Upper lobe of left lung (tissue), 6 donors: Measurements from ENCODE around the gene PRDM16. TPM values are rescaled to one million over a fixed set of nuclear protein-coding genes. Genes with fewer than 3 reads are reported as not detected.

ENCODE experiments used
- ATAC-seq, 2 donors: fragments of 200-7000 bp; cut with Tn5 transposase; one replicate each; pipeline ENCODE4 v1.9.1; 2022; ENCODE audit warnings: mild to moderate bottlenecking in 2 of 2, moderate library complexity in 2 of 2; ENCODE audit not compliant: low FRiP score in 2 of 2
- DNase-seq, 2 donors: peaks; one replicate each; pipeline ENCODE4 v3.0.0-alpha.2; 2019 to 2020
- H3K27ac ChIP-seq, 4 donors: fragments of 200-600 bp; sonication (generic); one replicate each; pipeline ENCODE4 v1.5.1; 2016 to 2019
- H3K27me3 ChIP-seq, 4 donors: fragments of 200-600 bp; sonication (generic); one replicate each; pipeline ENCODE4 v1.5.1; 2017 to 2019
- H3K36me3 ChIP-seq, 4 donors: fragments of 200-600 bp; sonication (generic); one replicate each; pipeline ENCODE4 v1.5.1; 2016 to 2019
- H3K4me1 ChIP-seq, 4 donors: fragments of 200-600 bp; sonication (generic); one replicate each; pipeline ENCODE4 v1.5.1; 2018 to 2019
- H3K4me3 ChIP-seq, 4 donors: fragments of 200-600 bp; sonication (generic); one replicate each; pipeline ENCODE4 v1.5.1; 2017 to 2019; ENCODE audit warnings: mild to moderate bottlenecking in 2 of 4, moderate library complexity in 1 of 4
- H3K9me3 ChIP-seq, 4 donors: fragments of 200-600 bp; sonication (generic); one replicate each; pipeline ENCODE4 v1.5.1; 2018 to 2019
- EP300 ChIP-seq, 4 donors: sonication (generic); formaldehyde crosslinking; IDR thresholded peaks; one replicate each; pipeline ENCODE4 v1.5.1; 2017; ENCODE audit warnings: antibody characterized with exemption in 4 of 4, control low read depth in 2 of 4
- POLR2A ChIP-seq, 4 donors: fragments of 450-650 bp; IDR thresholded peaks; one replicate each; pipeline ENCODE4 v1.5.1; 2016 to 2017; ENCODE audit warnings: antibody characterized with exemption in 4 of 4, mild to moderate bottlenecking in 2 of 4
- POLR2AphosphoS5 ChIP-seq, 2 donors: sonication (generic); formaldehyde crosslinking; IDR thresholded peaks; one replicate each; pipeline ENCODE4 v1.5.1; 2017; ENCODE audit warnings: antibody characterized with exemption in 2 of 2
- WGBS, 2 donors: methylation state at CpG; one replicate each; pipeline ENCODE4 v1.1.5; 2017 to 2018; 5-methylcytosine and 5-hydroxymethylcytosine counted together
- total RNA-seq, 6 donors: library from RNA; depleted of rRNA in 4 of 6; stranded (reverse); fragments of >200 nt in 4 of 6; gene quantifications; one replicate each; pipeline versions ENCODE4 v1.1.0 to v1.2.1, GENCODE V29; 2016 to 2021
- TF ChIP-seq, protein P1 (sequence below), 6 experiments: fragments of 450-650 bp in 4 of 6; fragments of 200-600 bp in 2 of 6; sonication (generic) in 2 of 6; IDR thresholded peaks; one replicate each; pipeline ENCODE4 v1.5.1; 2016 to 2019; ENCODE audit warnings: antibody characterized with exemption in 6 of 6
- donor health status: DM: no; HTN: no; CAD: no; lungs with moderate emphysema.
- donor health status: DM: no; HTN: yes; CAD: no; lungs with severe emphysema.

PRDM16 gene
- total RNA-seq, 6 donors from 2014 or later = 12.3 to 54.5 (median 21.2) TPM

DNA sequence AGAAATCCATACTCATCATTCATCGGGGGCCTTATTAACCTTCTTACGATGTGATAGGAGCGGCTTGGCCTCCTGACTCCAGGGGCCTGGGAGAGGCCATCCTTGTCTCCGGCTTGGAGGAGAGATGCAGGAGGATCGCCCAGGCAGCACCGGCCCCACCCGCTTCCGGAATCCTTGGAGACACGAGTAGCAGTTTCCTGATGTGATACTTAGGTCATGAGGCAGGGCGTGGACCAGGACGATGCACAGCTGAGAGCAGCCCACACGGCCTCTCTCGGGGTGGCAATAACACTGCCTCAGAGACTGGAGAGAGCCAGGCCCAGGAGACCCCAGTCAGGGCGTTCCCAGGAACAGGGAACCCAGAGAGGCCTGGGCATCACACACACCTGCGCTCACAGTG, 221.9 kb downstream of the PRDM16 start:
- H3K4me1 ChIP-seq = no peaks in the 10 kb centered on the region
- ATAC-seq = no peak
- no peaks in the 10 kb centered on the region for H3K9me3 ChIP-seq
- no peak overlapping the region for H3K27ac ChIP-seq
- no peaks in the 10 kb centered on the region for H3K27me3 ChIP-seq
- no peaks in the 10 kb centered on the region for H3K36me3 ChIP-seq
- H3K4me3 ChIP-seq = no peak overlapping the region
- TF ChIP-seq, protein P1, sequence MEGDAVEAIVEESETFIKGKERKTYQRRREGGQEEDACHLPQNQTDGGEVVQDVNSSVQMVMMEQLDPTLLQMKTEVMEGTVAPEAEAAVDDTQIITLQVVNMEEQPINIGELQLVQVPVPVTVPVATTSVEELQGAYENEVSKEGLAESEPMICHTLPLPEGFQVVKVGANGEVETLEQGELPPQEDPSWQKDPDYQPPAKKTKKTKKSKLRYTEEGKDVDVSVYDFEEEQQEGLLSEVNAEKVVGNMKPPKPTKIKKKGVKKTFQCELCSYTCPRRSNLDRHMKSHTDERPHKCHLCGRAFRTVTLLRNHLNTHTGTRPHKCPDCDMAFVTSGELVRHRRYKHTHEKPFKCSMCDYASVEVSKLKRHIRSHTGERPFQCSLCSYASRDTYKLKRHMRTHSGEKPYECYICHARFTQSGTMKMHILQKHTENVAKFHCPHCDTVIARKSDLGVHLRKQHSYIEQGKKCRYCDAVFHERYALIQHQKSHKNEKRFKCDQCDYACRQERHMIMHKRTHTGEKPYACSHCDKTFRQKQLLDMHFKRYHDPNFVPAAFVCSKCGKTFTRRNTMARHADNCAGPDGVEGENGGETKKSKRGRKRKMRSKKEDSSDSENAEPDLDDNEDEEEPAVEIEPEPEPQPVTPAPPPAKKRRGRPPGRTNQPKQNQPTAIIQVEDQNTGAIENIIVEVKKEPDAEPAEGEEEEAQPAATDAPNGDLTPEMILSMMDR (IDR thresholded peaks at IDR 0.05) = no peak
- TF ChIP-seq POLR2AphosphoS5 (IDR thresholded peaks at IDR 0.05) (no peak), EP300 (IDR thresholded peaks at IDR 0.05) (no peak), POLR2A (IDR thresholded peaks at IDR 0.05) (no peak)
- WGBS, 2 donors = 55 to 85% methylated on average over 4 to 15 of the region's 15 CpGs
- DNase-seq = peak in 1 of 2 donors; percentile 58

DNA sequence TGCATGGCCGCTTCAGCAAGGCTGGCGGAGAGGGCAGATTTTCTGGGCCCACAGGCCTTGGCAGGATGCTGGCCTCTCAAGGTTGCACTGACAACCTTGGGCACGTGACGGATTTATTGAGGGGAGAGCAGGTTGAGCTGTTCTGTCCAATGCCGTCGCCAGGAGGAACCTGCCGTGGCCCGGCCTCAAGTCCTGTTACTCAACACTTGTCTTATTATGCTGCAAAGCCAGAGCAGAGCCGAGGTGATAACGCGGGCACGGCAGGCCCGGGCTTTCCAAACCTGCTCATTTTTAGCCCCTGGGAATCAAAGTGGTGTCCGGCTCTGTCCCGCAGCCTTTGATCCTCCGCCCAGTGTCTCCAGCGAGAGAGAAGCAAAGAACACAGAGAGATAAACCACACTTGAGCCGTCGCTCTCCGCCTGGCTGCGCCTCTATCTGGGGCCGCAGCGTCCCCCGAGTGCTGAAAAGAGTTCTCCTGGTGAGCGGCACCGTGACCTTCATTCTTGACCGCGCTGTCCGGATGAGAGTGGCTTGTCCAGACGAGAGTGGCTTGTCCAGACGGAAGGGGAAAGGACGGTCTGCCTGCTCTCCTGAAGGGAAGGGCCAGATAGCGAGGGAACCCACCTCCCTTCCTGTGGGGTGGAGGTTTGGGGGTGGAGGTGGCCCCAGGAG, 223.2 kb downstream of the PRDM16 start:
- no peak overlapping the region for H3K27ac ChIP-seq
- no peak for ATAC-seq

DNA sequence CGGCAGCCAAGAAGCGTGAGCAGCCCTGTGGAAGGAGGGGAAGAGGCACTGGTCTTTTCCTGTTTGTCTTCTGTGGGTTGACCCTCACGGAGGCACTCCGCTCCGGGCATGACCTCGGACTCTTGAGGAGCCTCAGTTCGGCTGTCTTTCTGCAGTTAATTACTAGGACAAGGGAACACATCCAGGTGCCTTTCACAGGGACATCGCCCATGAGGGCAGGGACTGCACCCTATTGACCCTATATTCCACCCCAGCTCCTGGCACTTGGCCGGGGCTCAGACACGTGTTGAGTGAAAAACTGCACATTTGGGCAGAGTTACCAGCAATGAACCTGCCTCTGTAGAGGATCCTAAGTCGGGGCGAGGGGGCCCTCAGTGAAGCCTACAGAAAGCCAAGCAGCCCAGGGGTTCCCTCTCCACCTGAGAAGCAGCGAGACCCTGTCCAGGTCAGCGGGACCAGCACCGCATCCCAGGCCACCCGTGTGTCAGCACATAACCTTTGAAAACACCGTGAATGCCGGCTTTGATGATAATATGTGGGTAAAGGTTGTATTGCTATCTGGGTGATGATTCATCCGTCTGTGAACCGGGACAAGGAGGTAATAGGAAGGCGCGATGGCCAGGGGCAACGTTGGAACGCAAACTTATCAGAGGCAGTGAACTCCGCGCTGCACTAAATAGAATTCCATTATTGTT, 224.0 kb downstream of the PRDM16 start:
- no peak for TF ChIP-seq EP300 (IDR thresholded peaks at IDR 0.05)
- TF ChIP-seq, protein P1 (IDR thresholded peaks at IDR 0.05) = no peak
- no peak for TF ChIP-seq POLR2A (IDR thresholded peaks at IDR 0.05)
- TF ChIP-seq POLR2AphosphoS5 (IDR thresholded peaks at IDR 0.05) = no peak
- Histone ChIP-seq H3K27me3 (no peaks in the 10 kb centered on the region), H3K4me3 (no peak overlapping the region), H3K4me1 (no peaks in the 10 kb centered on the region), H3K27ac (no peak overlapping the region), H3K9me3 (no peaks in the 10 kb centered on the region), H3K36me3 (no peaks in the 10 kb centered on the region)
- ATAC-seq (no peak), DNase-seq (peak in 1 of 2 donors; percentile 26)
- 89 to 91% methylated on average over 21 to 26 of the region's 26 CpGs for WGBS, 2 donors

More for the DNA sequence above, 223.2 kb downstream of the PRDM16 start:
- WGBS, 2 donors = 74 to 84% methylated on average over 32 to 33 of the region's 33 CpGs
- Histone ChIP-seq H3K27me3 (no peaks in the 10 kb centered on the region), H3K36me3 (no peaks in the 10 kb centered on the region), H3K4me1 (no peaks in the 10 kb centered on the region), H3K4me3 (no peak overlapping the region), H3K9me3 (no peaks in the 10 kb centered on the region)
- DNase-seq = peak; percentile 64 to 73
- TF ChIP-seq EP300 (IDR thresholded peaks at IDR 0.05) (no peak), POLR2A (IDR thresholded peaks at IDR 0.05) (no peak), POLR2AphosphoS5 (IDR thresholded peaks at IDR 0.05) (no peak)
- TF ChIP-seq, protein P1 (IDR thresholded peaks at IDR 0.05) = no peak

DNA sequence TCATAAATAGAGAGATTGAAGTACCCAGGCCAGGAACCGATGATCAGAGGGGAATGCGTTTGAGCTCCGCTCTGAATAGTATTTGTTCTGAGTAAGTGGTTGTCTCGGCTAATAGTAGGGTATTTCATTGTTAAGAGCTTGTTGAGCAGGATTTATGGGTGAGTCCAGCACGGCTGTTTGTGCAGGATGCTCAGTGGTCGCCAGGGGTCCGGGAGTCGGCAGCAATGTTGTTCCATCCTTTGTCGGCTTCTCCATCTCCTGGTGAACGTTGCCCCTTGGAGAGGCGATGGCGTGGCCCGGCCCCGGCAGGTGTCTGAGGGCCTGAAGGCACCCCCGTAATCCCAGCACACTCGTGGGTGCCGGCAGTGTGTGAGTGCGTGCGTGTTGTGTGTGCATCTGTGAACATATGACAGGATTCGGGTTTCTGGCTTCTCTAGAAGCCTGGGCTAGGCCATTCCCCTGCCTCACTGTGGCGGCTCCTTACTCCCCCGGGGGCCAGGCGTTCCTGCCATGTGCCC, 224.6 kb downstream of the PRDM16 start:
- H3K9me3 ChIP-seq = no peaks in the 10 kb centered on the region
- no peaks in the 10 kb centered on the region for H3K4me1 ChIP-seq
- TF ChIP-seq, protein P1 (IDR thresholded peaks at IDR 0.05) = no peak
- TF ChIP-seq POLR2AphosphoS5 (IDR thresholded peaks at IDR 0.05) = no peak
- TF ChIP-seq POLR2A (IDR thresholded peaks at IDR 0.05) = no peak
- no peak for TF ChIP-seq EP300 (IDR thresholded peaks at IDR 0.05)
- peak in 1 of 2 donors; percentile 66 for DNase-seq
- no peaks in the 10 kb centered on the region for H3K27me3 ChIP-seq
- ATAC-seq = no peak
- no peaks in the 10 kb centered on the region for H3K36me3 ChIP-seq
- 82 to 85% methylated on average over 23 of the region's 23 CpGs for WGBS, 2 donors
- H3K4me3 ChIP-seq = no peak overlapping the region
- H3K27ac ChIP-seq = no peak overlapping the region
